NCI-H1105 treated with DMSO at 0.1 percent for 48 hours (cell line): Measurements from ENCODE around the gene BRD3OS.
"Not testable (repeated sequence)": the region's sequence is repeated elsewhere in the genome, so short reads cannot be mapped to it uniquely, and the experiment has no call there.

Experiments used
- DNase-seq: peaks from one replicate; lab custom pipeline; 2025; lab: John Stamatoyannopoulos, UW

The BRD3OS gene

GRCh38 chr9:134063571-134064450 is 38.5 kb downstream of the BRD3OS start:
- DNase-seq = no peak

DNA sequence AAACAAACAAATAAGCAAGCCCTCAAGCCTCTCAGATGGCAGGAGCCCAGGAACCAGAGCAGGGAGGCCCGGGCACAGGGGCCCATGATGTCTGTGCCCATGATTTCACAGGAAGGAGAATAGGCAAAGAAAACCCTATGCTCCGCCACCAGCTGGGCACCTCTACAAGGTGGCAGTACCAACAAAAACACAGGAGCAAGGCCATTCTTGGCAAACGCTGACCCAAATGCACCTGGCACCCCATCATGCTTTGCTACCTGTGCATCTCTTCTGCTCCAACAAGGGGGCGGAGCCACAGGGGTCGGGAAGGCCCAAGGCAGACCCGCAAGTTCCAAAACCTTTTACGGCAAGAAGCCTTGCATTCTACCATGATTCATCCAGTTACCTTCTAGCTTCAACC is 39.4 kb downstream of the BRD3OS start:
- no peak for DNase-seq

DNA sequence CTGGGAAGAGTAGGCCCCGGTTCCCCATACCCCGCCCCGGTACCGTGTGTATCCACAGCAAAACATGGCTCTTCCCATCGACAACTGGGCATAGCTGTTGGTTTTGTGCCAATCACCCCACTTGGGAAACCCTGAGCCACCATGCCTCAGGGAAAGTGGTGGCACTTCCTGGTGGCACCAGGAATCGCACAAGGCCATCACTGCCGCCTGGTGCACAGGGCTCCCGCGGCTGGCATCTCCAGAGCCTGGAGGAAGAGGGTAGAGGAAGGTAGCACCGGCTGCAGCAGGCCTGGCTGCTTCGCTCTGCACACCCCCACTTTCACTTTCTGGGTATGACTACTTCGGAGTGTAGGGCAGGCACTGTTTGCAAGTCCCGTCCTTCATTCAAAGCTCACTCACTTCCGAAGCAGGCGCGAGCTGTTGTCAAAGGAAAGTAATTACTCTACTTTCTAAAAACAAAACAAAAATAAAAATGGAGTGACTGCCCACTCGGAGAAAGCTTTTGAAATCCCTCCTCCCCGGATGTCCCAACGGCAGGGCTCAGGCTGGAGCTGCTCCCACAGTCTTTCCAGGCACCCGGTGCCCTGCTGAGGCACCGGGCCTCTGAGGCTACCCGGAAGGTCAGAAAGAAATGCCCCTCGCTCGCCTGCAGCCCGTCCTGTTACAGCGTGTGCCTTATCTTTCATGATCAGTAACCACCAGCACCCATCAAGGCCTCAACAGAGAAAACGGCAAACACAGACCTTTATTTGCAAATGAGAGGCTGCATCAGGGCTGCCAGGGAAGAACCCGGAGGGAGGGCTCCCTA is 40.5 kb downstream of the BRD3OS start:
- DNase-seq = no peak

DNA sequence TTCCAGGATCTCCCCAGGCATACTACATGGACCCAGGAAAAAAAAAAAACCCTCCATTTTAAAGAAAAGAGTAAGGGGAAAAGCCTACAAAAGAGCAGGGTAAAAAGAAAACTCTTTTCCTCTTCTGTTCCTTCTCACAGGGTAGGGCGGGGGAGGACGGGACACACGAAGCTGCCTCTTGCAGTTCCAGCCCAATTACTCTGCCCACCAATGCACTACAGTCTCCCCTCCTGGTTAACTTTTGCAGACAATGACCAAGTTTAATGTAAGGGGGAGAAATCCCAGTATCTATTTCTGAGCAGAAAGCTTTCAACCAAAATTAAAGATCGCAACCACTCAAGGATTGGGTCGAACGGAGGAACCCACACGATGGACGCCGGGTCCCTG is 41.2 kb downstream of the BRD3OS start:
- no peak for DNase-seq

DNA sequence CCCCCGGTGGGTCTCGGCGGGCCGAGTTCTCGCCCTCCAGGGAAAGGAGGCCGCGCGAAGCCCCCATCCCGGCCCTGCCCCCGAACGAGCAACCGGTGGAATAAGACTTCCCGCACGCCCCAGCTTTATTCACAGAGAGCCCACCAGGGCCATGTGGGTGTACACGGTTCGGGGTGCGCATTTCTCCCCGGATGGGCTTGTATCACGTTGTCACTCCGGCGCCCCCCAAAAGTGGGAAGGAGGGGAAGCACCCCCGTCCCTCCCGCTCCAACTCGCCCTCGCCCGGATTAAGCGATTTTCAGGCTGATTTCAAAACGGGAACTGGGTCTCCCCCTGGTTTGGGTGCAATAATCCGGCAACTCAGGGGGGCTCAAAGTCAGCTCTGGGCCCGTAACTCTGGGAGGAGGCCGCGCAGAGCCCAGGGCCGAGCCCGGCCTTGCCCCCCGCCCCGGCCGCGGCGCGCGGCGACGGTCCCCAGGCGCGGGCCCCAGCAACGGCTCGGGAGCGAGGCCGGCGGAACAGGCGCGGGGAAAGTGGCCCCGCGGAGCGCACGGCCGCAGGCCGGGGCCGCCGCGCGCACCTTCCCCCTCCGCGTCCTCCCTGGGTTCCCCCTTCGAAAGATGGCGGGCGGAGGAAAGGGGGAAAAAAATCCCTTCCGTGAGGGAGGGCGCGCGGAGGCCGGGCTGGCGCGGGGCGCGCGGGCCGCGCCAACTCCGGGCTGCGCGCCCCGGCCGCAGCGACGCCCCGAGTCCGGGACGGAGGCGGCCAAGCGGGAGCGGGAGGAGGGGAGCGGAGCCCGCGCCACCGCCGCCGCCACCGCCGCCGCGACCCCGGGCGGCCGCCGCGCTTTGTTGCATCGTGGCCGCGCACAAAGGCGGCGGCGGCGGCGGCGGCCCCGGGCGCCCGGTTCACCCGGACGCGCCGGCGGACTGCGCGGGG is 41.9 kb downstream of the BRD3OS start:
- DNase-seq = peak; percentile 41

GRCh38 chr9:134067904-134068743 is 42.8 kb downstream of the BRD3OS start, which contains the start of gene BRD3:
TSS of gene BRD3 (minus strand) at chr9:134068026. CDS start at chr9:134053477, 14,549 bp downstream.
- DNase-seq = peak; percentile 81

GRCh38 chr9:134068744-134069479 is 43.6 kb downstream of the BRD3OS start:
- no peak for DNase-seq

- no peak for DNase-seq
These were observed 44.5 kb downstream of the BRD3OS start for GRCh38 chr9:134069480-134070399.

DNA sequence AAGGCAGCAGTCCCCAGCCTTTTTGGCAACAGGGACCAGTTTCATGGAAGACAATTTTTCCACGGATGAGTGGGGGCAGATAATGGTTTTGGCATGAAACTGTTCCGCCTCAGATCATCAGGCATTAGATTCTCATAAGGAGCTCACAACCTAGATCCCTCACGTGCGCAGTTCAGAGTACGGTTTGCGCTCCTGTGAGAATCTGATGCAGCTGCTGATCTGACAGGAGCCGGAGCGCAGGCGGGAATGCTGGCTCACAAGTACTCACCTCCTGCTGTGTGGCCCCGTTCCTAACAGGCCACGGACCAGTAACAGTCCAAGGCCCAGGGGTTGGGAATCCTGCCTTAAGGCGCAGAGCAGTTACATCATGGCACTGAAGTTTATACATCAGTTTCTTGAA is 45.9 kb downstream of the BRD3OS start:
- DNase-seq = no peak

GRCh38 chr9:134072683-134073082 is 47.4 kb downstream of the BRD3OS start:
- DNase-seq = not testable (repeated sequence)

- DNase-seq = no peak
These were observed 48.2 kb downstream of the BRD3OS start for GRCh38 chr9:134073500-134073899.

DNA sequence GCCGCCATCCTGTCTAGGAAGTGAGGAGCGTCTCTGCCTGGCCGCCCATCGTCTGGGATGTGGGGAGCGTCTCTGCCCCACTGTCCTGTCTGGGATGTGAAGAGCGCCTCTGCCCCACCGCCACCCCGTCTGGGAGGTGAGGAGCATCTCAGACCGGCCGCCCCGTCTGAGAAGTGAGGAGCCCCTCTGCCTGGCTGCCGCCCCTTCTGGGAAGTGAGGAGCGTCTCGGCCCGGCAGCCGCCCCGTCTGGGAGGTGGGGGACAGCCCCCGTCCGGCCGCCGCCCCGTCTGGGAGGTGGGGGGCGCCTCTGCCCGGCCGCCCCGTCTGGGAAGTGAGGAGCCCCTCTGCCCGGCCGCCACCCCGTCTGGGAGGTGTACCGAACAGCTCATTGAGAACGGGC is 50.4 kb downstream of the BRD3OS start:
- not testable (repeated sequence) for DNase-seq

DNA sequence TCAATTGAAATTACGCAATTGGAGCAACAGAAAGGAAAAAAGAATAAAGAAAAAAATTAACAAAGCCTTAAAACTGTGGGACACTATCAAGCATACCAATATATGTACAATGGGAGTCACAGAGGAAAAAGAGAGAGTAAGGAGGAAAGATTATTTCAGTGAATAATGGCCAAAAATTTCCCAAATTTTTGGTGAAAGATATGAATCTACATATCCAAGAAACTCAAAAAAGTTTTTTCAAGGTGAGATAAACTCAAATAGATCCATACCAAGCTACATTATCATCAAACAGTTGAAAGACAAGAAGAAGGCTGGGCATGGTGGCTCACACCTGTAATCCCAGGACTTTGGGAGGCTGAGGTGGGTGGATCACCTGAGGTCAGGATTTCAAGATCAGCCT is 51.4 kb downstream of the BRD3OS start:
- no peak for DNase-seq
